Activated B cell treated with CpG ODN at 0.5 μM for 24 hours (primary cell): ENCODE measurements around the gene AK3. TPM values are rescaled to one million over a fixed set of nuclear protein-coding genes. Genes with fewer than 3 reads are reported as not detected.

Experiments
- ATAC-seq: fragments of 200-7000 bp; cut with Tn5 transposase; one replicate; pipeline ENCODE4 v1.10.0; 2021; ENCODE audit warnings: low read depth, mild to moderate bottlenecking, moderate library complexity
- CTCF ChIA-PET: fragments of 350-600 bp; sonication (Branson Sonifier 250); formaldehyde crosslinking; loops from one replicate; lab custom pipeline; 2021; ENCODE audit warnings: antibody characterized with exemption; lab: Charles Lee
- POLR2A ChIA-PET: fragments of 350-600 bp; sonication (Branson Sonifier 250); formaldehyde crosslinking; loops from one replicate; lab custom pipeline; 2021; ENCODE audit warnings: antibody characterized with exemption; lab: Charles Lee
- DNase-seq: peaks from one replicate; pipeline ENCODE4 v3.0.0; 2022
- H3K27ac Mint-ChIP-seq: one replicate; pipeline ENCODE4 v1.8.0; 2020; ENCODE audit warnings: mixed read lengths
- H3K27me3 Mint-ChIP-seq: one replicate; pipeline ENCODE4 v1.8.0; 2021; ENCODE audit warnings: mixed read lengths
- H3K36me3 Mint-ChIP-seq: one replicate; pipeline ENCODE4 v1.8.0; 2021; ENCODE audit warnings: low read depth, mixed read lengths
- H3K4me1 Mint-ChIP-seq: one replicate; pipeline ENCODE4 v1.8.0; 2021; ENCODE audit warnings: mixed read lengths
- H3K4me3 Mint-ChIP-seq: one replicate; pipeline ENCODE4 v1.8.0; 2020; ENCODE audit warnings: mild to moderate bottlenecking, mixed read lengths
- H3K9me3 Mint-ChIP-seq: one replicate; pipeline ENCODE4 v1.8.0; 2020; ENCODE audit warnings: mixed read lengths
- intact Hi-C: fragments of 100-400 bp; cut with micrococcal nuclease; formaldehyde crosslinking; loops from one replicate; pipeline ENCODE4 v1.15.1; 2024
- total RNA-seq: library from RNA; stranded (reverse); gene quantifications from 2 replicates; pipeline ENCODE4 v1.2.3, GENCODE V29; 2022
- TF ChIP-seq, protein P1 (sequence below): fragments of 200-600 bp; IDR thresholded peaks from one replicate; pipeline ENCODE4 v1.8.0; 2022; ENCODE audit warnings: antibody characterized with exemption, mild to moderate bottlenecking

The AK3 gene
- total RNA-seq, 1 donor from 2014 or later, result 16.9 TPM

DNA sequence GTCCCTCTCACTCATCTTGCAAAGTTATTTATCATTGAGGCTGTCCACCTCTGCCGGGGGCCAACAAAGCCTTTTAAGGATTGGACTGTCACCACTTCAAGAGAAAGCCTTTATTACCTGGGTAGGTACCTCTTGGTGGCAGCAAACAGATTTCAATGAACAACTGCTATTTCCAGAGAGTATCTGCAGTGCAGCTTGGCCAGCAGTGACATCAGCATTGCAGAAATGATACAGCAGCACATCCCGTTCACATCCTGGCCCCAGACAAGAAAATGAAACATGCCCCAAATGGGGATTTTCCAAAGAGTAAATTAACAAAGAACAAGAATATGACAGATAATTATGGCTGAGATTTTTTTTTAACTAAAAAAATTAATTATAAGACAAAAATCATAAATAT lies 72.4 kb downstream of the AK3 start:
- no peak overlapping the region for H3K4me3 Mint-ChIP-seq
- no peak overlapping the region for H3K27ac Mint-ChIP-seq
- H3K27me3 Mint-ChIP-seq, result peaks cover 12% of the 10 kb centered on the region
- ChIA-PET POLR2A (no interaction called here), CTCF (no interaction called here)
- TF ChIP-seq, protein P1, sequence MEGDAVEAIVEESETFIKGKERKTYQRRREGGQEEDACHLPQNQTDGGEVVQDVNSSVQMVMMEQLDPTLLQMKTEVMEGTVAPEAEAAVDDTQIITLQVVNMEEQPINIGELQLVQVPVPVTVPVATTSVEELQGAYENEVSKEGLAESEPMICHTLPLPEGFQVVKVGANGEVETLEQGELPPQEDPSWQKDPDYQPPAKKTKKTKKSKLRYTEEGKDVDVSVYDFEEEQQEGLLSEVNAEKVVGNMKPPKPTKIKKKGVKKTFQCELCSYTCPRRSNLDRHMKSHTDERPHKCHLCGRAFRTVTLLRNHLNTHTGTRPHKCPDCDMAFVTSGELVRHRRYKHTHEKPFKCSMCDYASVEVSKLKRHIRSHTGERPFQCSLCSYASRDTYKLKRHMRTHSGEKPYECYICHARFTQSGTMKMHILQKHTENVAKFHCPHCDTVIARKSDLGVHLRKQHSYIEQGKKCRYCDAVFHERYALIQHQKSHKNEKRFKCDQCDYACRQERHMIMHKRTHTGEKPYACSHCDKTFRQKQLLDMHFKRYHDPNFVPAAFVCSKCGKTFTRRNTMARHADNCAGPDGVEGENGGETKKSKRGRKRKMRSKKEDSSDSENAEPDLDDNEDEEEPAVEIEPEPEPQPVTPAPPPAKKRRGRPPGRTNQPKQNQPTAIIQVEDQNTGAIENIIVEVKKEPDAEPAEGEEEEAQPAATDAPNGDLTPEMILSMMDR, result no peak
- DNase-seq (no peak), ATAC-seq (no peak)
- no peaks in the 10 kb centered on the region for H3K9me3 Mint-ChIP-seq
- intact Hi-C loops, result loop anchor here (10.0 kb wide), 1 partner anchor 204 kb away; no protein-coding TSS in a partner anchor
- H3K36me3 Mint-ChIP-seq, result no peaks in the 10 kb centered on the region
- H3K4me1 Mint-ChIP-seq, result peaks cover 33% of the 10 kb centered on the region

DNA sequence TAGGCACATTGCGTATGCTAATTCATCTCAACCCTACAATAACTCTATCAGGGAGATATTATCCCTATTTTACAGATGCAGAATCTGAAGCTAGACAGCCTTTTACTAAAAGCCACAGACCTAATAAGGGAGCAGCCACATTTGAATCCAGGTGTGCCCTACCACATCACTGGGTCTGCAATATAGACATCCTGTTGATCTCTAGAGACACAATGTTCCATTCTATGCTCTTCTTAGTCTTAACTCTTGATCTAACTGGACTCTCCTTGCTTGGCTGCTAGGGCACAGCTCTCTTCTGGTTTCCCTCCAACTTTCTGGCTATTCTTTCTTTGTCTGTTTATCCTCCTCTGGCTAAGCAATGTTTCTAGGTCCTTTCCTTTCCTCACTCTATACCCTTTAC lies 73.3 kb downstream of the AK3 start:
- intact Hi-C loops, result loop anchor here (10.0 kb wide), 1 partner anchor 203 kb away; no protein-coding TSS in a partner anchor
- DNase-seq (no peak), ATAC-seq (no peak)
- CTCF ChIA-PET, result no interaction called here
- H3K27me3 Mint-ChIP-seq, result peaks cover 12% of the 10 kb centered on the region
- no peaks in the 10 kb centered on the region for H3K9me3 Mint-ChIP-seq
- no peak overlapping the region for H3K27ac Mint-ChIP-seq
- H3K4me1 Mint-ChIP-seq, result peaks cover 42% of the 10 kb centered on the region
- H3K36me3 Mint-ChIP-seq, result peaks cover 2% of the 10 kb centered on the region
- no peak overlapping the region for H3K4me3 Mint-ChIP-seq
- POLR2A ChIA-PET, result no interaction called here
- TF ChIP-seq, protein P1, result no peak

DNA sequence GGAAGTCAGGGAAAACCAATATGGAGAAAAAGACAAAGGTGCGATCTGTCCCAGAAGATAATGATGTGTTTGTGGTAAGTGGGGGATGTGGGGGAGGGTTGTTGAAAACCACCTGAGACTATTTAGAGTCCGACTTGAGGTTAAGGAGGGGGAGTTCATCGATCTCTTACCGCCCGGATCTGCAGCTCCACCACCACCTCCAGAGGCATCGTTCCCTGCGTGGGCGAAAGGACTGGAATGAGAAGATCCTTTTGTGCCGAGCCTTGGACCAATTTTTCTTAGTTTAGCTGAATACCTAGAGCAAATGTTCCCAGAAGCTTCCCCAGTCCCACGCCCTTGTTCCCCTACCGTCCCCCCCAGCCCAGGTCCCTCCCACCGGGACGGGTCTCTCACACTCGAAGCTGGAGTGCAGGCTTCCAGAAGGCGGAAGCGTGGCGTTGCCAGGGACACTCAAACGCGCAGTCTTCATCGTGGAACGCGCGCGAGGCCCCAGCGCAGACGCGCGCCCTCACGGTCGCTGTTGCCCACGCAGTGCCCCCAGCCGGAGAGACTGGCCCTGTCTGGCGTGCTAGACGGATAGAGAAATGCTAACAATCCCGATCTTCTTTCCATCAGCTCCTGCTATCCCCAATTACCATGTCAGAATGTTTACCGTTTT lies 74.8 kb downstream of the AK3 start, which contains the start of gene SPATA6L:
SPATA6L (minus strand) TSS at position 439 of the 658 bp plus-strand sequence; CDS start at position 209, 230 bp downstream.
- intact Hi-C loops, result loop anchor here (1.0 to 10.0 kb wide), 2 partner anchors 13 to 201 kb away; partner anchors contain the start of gene CDC37L1
- peaks cover 12% of the 10 kb centered on the region for H3K27me3 Mint-ChIP-seq
- POLR2A ChIA-PET, result interaction anchor here (1.9 to 2.2 kb wide), 2 partner anchors 13 to 74 kb away, joined by 7 to 12 read pairs; partner anchors contain the start of genes AK3 and CDC37L1
- CTCF ChIA-PET, result interaction anchor here (0.6 to 1.6 kb wide), 2 partner anchors 13 to 93 kb away, joined by 3 to 5 read pairs; partner anchors contain the start of gene CDC37L1
- H3K27ac Mint-ChIP-seq, result peak within 1 kb of the TSS; percentile 63
- H3K9me3 Mint-ChIP-seq, result no peaks in the 10 kb centered on the region
- TF ChIP-seq, protein P1, result no peak
- DNase-seq, result peak; percentile 22
- ATAC-seq, result peak; percentile 30
- H3K36me3 Mint-ChIP-seq, result peaks cover 4% of the 10 kb centered on the region
- peak within 1 kb of the TSS; percentile 73 for H3K4me3 Mint-ChIP-seq
- H3K4me1 Mint-ChIP-seq, result peaks cover 49% of the 10 kb centered on the region

DNA sequence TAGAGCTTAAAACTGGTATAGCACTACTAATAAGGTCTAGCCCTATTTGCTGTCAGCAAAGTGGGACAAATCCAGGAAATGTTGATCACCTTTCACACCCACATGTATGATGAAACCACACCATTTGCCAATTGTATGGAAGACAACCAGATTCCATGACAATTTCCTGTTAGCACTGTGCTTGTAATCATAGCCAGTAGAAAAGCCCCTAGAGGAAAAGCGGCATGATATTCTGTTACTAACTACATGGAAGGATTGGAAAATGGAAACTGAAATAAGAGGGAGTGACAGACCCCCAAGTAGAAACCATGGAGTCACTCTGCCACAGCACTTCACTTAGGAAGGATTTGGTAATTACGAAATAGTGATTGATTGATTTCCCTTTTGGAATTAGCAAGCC lies 75.6 kb downstream of the AK3 start:
- DNase-seq (no peak), ATAC-seq (no peak)
- intact Hi-C loops, result loop anchor here (10.0 kb wide), 1 partner anchor 201 kb away; no protein-coding TSS in a partner anchor
- POLR2A ChIA-PET, result interaction anchor here (1.9 to 2.2 kb wide), 2 partner anchors 14 to 75 kb away, joined by 7 to 12 read pairs; partner anchors contain the start of genes AK3 and CDC37L1
- peaks cover 12% of the 10 kb centered on the region for H3K27me3 Mint-ChIP-seq
- TF ChIP-seq, protein P1, result no peak
- H3K4me3 Mint-ChIP-seq, result peak overlapping the region; percentile 25
- H3K9me3 Mint-ChIP-seq, result no peaks in the 10 kb centered on the region
- peaks cover 4% of the 10 kb centered on the region for H3K36me3 Mint-ChIP-seq
- no peak overlapping the region for H3K27ac Mint-ChIP-seq
- CTCF ChIA-PET, result interaction anchor here (0.7 to 1.6 kb wide), 3 partner anchors 14 to 1195 kb away, joined by 3 to 5 read pairs (median 3); partner anchors contain the start of gene CDC37L1
- peaks cover 49% of the 10 kb centered on the region for H3K4me1 Mint-ChIP-seq

DNA sequence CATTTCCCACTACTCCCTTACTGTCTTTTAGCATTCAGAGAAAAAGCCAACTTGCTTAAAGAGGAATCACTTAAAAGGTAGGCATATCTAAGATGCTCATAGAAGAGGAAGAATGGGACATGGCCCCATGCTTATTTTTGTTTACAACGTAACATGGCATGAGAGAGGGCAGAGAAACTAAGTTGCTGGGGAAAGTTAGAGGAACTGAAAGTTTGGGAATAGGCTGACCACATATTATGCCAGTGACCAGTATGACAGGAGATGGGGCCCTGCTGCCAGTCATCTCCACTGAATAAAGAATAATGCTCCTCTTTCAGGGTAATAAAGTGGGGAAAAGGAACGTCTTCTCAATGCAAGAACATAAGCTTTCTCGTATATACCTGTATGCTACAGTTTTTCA lies 77.0 kb downstream of the AK3 start:
- Mint-ChIP-seq H3K27me3 (peaks cover 14% of the 10 kb centered on the region), H3K4me3 (peak overlapping the region; percentile 92), H3K27ac (no peak overlapping the region), H3K9me3 (no peaks in the 10 kb centered on the region), H3K4me1 (peaks cover 49% of the 10 kb centered on the region), H3K36me3 (peaks cover 4% of the 10 kb centered on the region)
- TF ChIP-seq, protein P1, result no peak
- intact Hi-C loops, result loop anchor here (5.0 to 10.0 kb wide), 2 partner anchors 199 to 323 kb away; partner anchors contain the start of gene JAK2
- ChIA-PET POLR2A (interaction anchor here (0.7 to 3.2 kb wide), 2 partner anchors 11 to 16 kb away, joined by 3 to 21 read pairs; partner anchors contain the start of gene CDC37L1), CTCF (no interaction called here)
- DNase-seq (no peak), ATAC-seq (no peak)
